ENCODE measurements around the gene TMEM176A. TPM values are rescaled to one million over a fixed set of nuclear protein-coding genes. Genes with fewer than 3 reads are reported as not detected.

Gene TMEM176A
- total and polyA plus RNA-seq, 5 donors from 2014 or later, result 0.24 TPM; not detected in 3

DNA sequence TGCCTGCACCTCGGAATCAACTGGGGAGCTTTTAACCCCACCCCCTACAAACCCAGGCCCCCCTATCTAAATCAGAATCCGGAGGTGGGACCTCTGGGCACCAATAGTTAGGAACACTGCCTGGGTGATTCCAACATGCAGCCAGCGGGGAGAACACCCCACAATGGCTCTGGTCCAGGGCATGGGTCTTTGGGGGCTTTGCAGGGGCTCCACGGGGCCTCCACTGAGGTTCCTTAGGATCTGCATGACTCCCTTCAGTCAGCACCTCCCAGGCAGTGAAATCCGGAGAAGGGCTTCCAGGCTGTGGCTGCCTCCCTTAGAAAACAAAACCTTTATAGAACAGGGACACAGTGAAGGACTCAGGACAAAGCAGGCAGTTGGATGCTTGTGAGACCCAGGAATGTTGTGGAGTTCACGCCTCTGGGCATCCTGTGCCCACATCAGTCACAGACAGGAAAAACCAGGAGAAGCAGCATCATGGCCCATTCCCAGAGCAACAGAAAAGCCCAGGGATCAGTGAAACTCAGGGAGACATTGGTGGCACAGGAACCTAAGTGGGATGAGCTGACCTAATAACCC is 35.2 kb downstream of the TMEM176A start:
- Mint-ChIP-seq H3K27me3 (peaks cover 38% of the 10 kb centered on the region), H3K27ac (no peak overlapping the region), H3K36me3 (no peaks in the 10 kb centered on the region), H3K4me1 (no peaks in the 10 kb centered on the region), H3K4me3 (no peak overlapping the region), H3K9me3 (no peaks in the 10 kb centered on the region)
- Histone ChIP-seq H3K27ac (ENCODE audit: insufficient read depth, low read length, poor library complexity, severe bottlenecking) (no peak overlapping the region), H3K9me3 (ENCODE audit: control insufficient read depth in 2 of 2, low read length in 2 of 2) (no peaks in the 10 kb centered on the region), H3K4me3 (ENCODE audit: low read depth, low read length) (no peak overlapping the region), H3K4me1 (ENCODE audit: control insufficient read depth, insufficient read depth, low read length, poor library complexity, severe bottlenecking) (no peaks in the 10 kb centered on the region), H3K36me3 (ENCODE audit: control insufficient read depth, insufficient read depth, low read length) (no peaks in the 10 kb centered on the region), H3K27me3 (ENCODE audit: control insufficient read depth, insufficient read depth, low read length) (peaks cover 18% of the 10 kb centered on the region)
- ATAC-seq (ENCODE audit: low read depth in 2 of 2) (no peak), DNase-seq (no peak)

DNA sequence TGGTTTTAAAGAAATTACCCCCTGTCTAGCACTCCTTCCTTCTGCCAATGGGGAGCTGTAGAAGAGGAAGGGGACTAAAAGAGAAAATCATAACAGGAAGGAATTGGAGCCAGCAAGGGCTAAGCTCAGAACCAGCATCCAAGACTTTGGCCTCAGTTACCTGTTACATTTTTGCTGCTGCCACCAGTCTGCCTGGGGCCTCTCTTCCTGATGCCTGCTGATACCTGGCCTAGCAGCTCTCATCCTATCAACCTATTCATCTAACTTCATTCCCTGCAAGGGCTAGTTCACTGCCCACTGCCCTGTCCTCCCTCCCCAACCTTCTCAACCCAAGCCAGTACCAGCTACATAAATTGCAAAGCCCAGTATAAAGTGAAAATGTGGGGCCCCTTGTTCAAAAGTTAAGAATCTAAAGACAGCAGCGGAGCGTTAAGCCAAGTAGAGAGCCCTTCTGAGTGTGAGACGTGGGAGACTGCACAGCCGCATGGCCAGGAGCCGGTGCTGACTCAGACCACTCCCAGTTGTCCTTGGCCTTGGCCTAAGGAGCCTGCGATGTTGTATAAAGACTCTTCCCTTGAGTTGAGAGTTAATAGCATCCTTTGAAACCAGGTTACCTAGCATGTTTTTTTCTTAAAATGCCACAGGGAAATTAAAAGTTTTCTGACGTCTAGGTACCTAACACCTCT is 38.5 kb downstream of the TMEM176A start:
- peaks cover 10% of the 10 kb centered on the region for H3K27me3 ChIP-seq (ENCODE audit: control insufficient read depth, insufficient read depth, low read length)
- no peaks in the 10 kb centered on the region for H3K9me3 ChIP-seq (ENCODE audit: control insufficient read depth in 2 of 2, low read length in 2 of 2)
- Mint-ChIP-seq H3K9me3 (no peaks in the 10 kb centered on the region), H3K27ac (no peak overlapping the region), H3K27me3 (peaks cover 25% of the 10 kb centered on the region), H3K4me3 (no peak overlapping the region), H3K36me3 (no peaks in the 10 kb centered on the region), H3K4me1 (no peaks in the 10 kb centered on the region)
- no peak overlapping the region for H3K27ac ChIP-seq (ENCODE audit: insufficient read depth, low read length, poor library complexity, severe bottlenecking)
- H3K4me3 ChIP-seq (ENCODE audit: low read depth, low read length), result no peak overlapping the region
- DNase-seq (no peak), ATAC-seq (ENCODE audit: low read depth in 2 of 2) (no peak)
- no peaks in the 10 kb centered on the region for H3K36me3 ChIP-seq (ENCODE audit: control insufficient read depth, insufficient read depth, low read length)
- H3K4me1 ChIP-seq (ENCODE audit: control insufficient read depth, insufficient read depth, low read length, poor library complexity, severe bottlenecking), result no peaks in the 10 kb centered on the region

- Mint-ChIP-seq H3K36me3 (no peaks in the 10 kb centered on the region), H3K4me3 (no peak overlapping the region), H3K27me3 (peaks cover 16% of the 10 kb centered on the region), H3K4me1 (no peaks in the 10 kb centered on the region), H3K9me3 (no peaks in the 10 kb centered on the region), H3K27ac (no peak overlapping the region)
- Histone ChIP-seq H3K27me3 (ENCODE audit: control insufficient read depth, insufficient read depth, low read length) (peaks cover 5% of the 10 kb centered on the region), H3K4me3 (ENCODE audit: low read depth, low read length) (no peak overlapping the region), H3K36me3 (ENCODE audit: control insufficient read depth, insufficient read depth, low read length) (no peaks in the 10 kb centered on the region), H3K4me1 (ENCODE audit: control insufficient read depth, insufficient read depth, low read length, poor library complexity, severe bottlenecking) (no peaks in the 10 kb centered on the region), H3K27ac (ENCODE audit: insufficient read depth, low read length, poor library complexity, severe bottlenecking) (no peak overlapping the region), H3K9me3 (ENCODE audit: control insufficient read depth in 2 of 2, low read length in 2 of 2) (no peaks in the 10 kb centered on the region)
- ATAC-seq (ENCODE audit: low read depth in 2 of 2) (no peak), DNase-seq (no peak)
These were observed 41.4 kb downstream of the TMEM176A start for GRCh38 chr7:150842018-150842417.

- Mint-ChIP-seq H3K4me1 (no peaks in the 10 kb centered on the region), H3K27ac (no peak overlapping the region), H3K4me3 (no peak overlapping the region), H3K36me3 (no peaks in the 10 kb centered on the region), H3K27me3 (peaks cover 16% of the 10 kb centered on the region), H3K9me3 (no peaks in the 10 kb centered on the region)
- DNase-seq, result no peak
- peaks cover 5% of the 10 kb centered on the region for H3K27me3 ChIP-seq (ENCODE audit: control insufficient read depth, insufficient read depth, low read length)
- H3K4me1 ChIP-seq (ENCODE audit: control insufficient read depth, insufficient read depth, low read length, poor library complexity, severe bottlenecking), result no peaks in the 10 kb centered on the region
- no peaks in the 10 kb centered on the region for H3K36me3 ChIP-seq (ENCODE audit: control insufficient read depth, insufficient read depth, low read length)
- H3K4me3 ChIP-seq (ENCODE audit: low read depth, low read length), result no peak overlapping the region
- no peak overlapping the region for H3K27ac ChIP-seq (ENCODE audit: insufficient read depth, low read length, poor library complexity, severe bottlenecking)
- no peaks in the 10 kb centered on the region for H3K9me3 ChIP-seq (ENCODE audit: control insufficient read depth in 2 of 2, low read length in 2 of 2)
- ATAC-seq (ENCODE audit: low read depth in 2 of 2), result no peak
These were observed 42.1 kb downstream of the TMEM176A start for GRCh38 chr7:150842716-150843115.

- Histone ChIP-seq H3K36me3 (ENCODE audit: control insufficient read depth, insufficient read depth, low read length) (no peaks in the 10 kb centered on the region), H3K27ac (ENCODE audit: insufficient read depth, low read length, poor library complexity, severe bottlenecking) (no peak overlapping the region), H3K9me3 (ENCODE audit: control insufficient read depth in 2 of 2, low read length in 2 of 2) (no peaks in the 10 kb centered on the region), H3K27me3 (ENCODE audit: control insufficient read depth, insufficient read depth, low read length) (peaks cover 2% of the 10 kb centered on the region), H3K4me3 (ENCODE audit: low read depth, low read length) (no peak overlapping the region), H3K4me1 (ENCODE audit: control insufficient read depth, insufficient read depth, low read length, poor library complexity, severe bottlenecking) (no peaks in the 10 kb centered on the region)
- H3K27ac Mint-ChIP-seq, result no peak overlapping the region
- H3K4me1 Mint-ChIP-seq, result no peaks in the 10 kb centered on the region
- H3K4me3 Mint-ChIP-seq, result no peak overlapping the region
- H3K27me3 Mint-ChIP-seq, result peaks cover 15% of the 10 kb centered on the region
- ATAC-seq (ENCODE audit: low read depth in 2 of 2), result no peak
- no peak for DNase-seq
- H3K9me3 Mint-ChIP-seq, result no peaks in the 10 kb centered on the region
- H3K36me3 Mint-ChIP-seq, result no peaks in the 10 kb centered on the region
These were observed 44.9 kb downstream of the TMEM176A start for GRCh38 chr7:150845421-150845861.

GRCh38 chr7:150846291-150847115 is 45.9 kb downstream of the TMEM176A start:
- H3K27me3 Mint-ChIP-seq, result peaks cover 18% of the 10 kb centered on the region
- ATAC-seq (ENCODE audit: low read depth in 2 of 2) (no peak), DNase-seq (no peak)
- no peak overlapping the region for H3K4me3 Mint-ChIP-seq
- Histone ChIP-seq H3K27ac (ENCODE audit: insufficient read depth, low read length, poor library complexity, severe bottlenecking) (no peak overlapping the region), H3K4me3 (ENCODE audit: low read depth, low read length) (no peak overlapping the region), H3K36me3 (ENCODE audit: control insufficient read depth, insufficient read depth, low read length) (no peaks in the 10 kb centered on the region), H3K27me3 (ENCODE audit: control insufficient read depth, insufficient read depth, low read length) (peaks cover 6% of the 10 kb centered on the region), H3K4me1 (ENCODE audit: control insufficient read depth, insufficient read depth, low read length, poor library complexity, severe bottlenecking) (no peaks in the 10 kb centered on the region), H3K9me3 (ENCODE audit: control insufficient read depth in 2 of 2, low read length in 2 of 2) (no peaks in the 10 kb centered on the region)
- H3K4me1 Mint-ChIP-seq, result no peaks in the 10 kb centered on the region
- H3K27ac Mint-ChIP-seq, result no peak overlapping the region
- no peaks in the 10 kb centered on the region for H3K9me3 Mint-ChIP-seq
- H3K36me3 Mint-ChIP-seq, result no peaks in the 10 kb centered on the region

DNA sequence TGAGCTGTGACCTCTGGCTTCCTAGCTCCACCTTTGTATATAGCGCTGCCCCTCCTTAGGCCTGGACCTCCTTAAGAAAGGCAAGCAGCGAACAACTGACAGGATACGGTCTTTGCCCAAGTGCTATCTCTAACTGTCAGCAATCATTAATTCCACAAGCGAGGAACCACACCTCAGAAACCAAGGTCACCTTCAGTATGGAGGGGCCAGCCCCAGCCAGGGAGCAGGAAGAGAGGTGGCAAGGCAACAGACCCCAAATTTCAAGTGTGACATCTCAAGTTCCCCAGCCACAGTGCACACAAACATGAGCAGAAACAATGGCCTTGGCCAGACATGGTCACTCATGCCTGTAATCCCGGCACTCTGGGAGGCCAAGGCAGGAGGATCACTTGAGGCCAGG is 47.0 kb downstream of the TMEM176A start:
- Histone ChIP-seq H3K4me3 (ENCODE audit: low read depth, low read length) (no peak overlapping the region), H3K36me3 (ENCODE audit: control insufficient read depth, insufficient read depth, low read length) (no peaks in the 10 kb centered on the region), H3K9me3 (ENCODE audit: control insufficient read depth in 2 of 2, low read length in 2 of 2) (no peaks in the 10 kb centered on the region), H3K27ac (ENCODE audit: insufficient read depth, low read length, poor library complexity, severe bottlenecking) (no peak overlapping the region), H3K4me1 (ENCODE audit: control insufficient read depth, insufficient read depth, low read length, poor library complexity, severe bottlenecking) (no peaks in the 10 kb centered on the region), H3K27me3 (ENCODE audit: control insufficient read depth, insufficient read depth, low read length) (peaks cover 10% of the 10 kb centered on the region)
- no peaks in the 10 kb centered on the region for H3K36me3 Mint-ChIP-seq
- no peak overlapping the region for H3K4me3 Mint-ChIP-seq
- DNase-seq (no peak), ATAC-seq (ENCODE audit: low read depth in 2 of 2) (no peak)
- no peaks in the 10 kb centered on the region for H3K9me3 Mint-ChIP-seq
- H3K4me1 Mint-ChIP-seq, result no peaks in the 10 kb centered on the region
- peaks cover 21% of the 10 kb centered on the region for H3K27me3 Mint-ChIP-seq
- no peak overlapping the region for H3K27ac Mint-ChIP-seq

Data from CD4-positive, CD25-positive, alpha-beta regulatory T cell (primary cell).